ENCODE results near the gene BCR.
"Not testable (repeated sequence)": the region's sequence is repeated elsewhere in the genome, so short reads cannot be mapped to it uniquely, and the experiment has no call there.

Gene BCR

DNA sequence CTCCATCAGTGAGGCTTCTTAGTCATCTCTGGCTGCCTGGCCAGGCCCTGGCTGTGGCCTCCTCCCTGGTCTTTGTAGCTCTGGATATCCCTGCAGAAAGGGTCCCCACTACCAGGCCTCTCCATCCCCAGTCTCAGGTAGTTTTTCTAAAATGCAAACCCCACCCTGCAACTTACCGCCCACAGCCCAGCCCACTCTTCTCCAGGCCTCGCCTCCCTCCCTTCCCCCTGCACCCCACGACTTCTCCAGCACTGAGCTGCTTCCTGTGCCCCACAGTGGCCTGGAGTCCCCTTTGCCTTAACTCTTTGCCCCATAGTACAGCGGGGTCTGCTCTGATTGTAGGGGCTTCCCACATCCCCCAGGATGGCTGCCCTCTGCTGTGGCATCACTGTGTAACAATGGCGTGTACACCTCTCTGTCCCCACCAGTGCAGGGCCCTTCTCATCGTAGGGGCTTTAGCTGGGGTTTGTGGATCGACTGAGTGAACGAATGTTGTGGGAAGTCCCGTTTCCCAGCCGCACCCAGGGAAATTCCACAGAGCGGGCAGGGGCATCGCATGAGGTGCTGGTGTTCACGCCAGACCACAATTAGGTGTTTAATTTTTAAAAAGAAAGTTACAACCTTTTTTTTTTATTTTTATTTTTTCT is 111.6 kb downstream of the BCR start:
- DNase-seq = no peak

DNA sequence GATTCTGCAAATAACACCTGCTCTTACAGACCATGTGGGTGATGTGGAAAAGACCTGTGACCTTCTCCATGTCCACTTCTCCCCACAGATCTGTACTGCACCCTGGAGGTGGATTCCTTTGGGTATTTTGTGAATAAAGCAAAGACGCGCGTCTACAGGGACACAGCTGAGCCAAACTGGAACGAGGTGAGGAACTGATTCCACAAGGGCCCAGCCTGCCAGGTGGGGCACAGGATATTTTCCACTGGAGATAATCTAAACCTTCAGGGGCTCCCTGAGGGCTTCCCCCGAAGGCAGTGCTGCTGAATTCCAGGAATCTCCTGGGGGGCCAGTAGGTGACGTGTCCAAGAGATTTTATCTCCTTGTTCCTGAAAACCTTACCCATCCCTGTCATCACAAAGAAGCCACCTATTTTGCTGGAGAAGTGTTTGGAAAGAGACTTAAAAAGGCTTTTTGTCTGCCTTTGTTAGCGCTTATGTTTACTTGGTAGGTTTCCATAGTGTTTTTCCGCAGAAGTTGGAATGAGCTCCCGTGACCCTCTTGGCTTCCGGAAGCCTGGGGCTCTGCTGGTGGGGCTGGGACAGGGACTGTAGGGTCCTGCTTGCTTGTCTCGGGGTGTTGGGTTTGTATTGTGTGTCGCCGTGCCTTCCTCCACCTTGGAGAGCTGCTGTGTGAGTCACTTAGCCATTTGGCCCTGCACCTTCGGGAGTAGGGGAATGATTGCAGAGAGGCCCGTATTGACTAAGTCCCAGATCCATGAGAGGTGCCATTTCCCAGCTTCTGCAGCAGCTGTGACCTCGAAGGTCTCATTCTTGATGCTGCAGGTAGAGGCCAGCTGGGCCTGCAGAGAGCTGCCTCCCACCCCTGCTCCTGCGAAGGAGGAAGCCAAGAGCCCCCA is 112.4 kb downstream of the BCR start:
- no peak for DNase-seq

DNA sequence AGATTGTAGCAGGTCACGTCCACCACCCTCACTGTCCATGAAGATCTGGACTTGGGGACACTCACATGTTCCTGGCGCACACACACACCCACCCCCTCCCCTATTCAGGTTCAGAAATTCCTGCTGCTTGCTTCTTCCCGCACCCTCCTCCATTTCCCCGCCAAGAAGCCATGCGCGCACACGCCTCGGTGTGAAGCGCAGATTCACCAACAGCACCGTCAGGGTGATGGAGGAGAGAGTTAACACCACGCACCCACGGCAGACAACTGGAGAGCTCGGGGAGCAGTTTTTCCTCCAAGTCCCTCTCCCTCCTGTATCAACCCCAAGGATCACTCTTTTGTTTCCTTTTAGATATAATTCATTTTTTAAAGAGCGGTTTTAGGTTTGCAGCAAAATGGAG is 113.4 kb downstream of the BCR start:
- DNase-seq = no peak

DNA sequence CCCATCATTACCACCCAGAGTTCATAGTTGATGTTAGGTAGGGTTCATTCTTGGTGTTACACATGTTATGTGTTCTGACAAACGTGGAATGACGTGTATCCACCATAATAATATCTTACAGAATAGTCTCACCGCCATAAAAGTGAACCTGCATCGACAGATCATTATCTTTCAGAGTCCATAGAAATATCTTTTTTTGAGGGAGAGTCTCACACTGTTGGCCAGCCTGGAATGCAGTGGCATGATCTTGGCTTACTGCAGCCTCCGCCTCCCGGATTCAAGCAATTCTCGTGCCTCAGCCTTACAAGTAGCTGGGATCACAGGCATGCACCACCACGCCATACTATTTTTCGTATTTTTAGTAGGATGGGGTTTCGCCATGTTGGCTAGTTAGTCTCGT is 113.9 kb downstream of the BCR start:
- DNase-seq = no peak

DNA sequence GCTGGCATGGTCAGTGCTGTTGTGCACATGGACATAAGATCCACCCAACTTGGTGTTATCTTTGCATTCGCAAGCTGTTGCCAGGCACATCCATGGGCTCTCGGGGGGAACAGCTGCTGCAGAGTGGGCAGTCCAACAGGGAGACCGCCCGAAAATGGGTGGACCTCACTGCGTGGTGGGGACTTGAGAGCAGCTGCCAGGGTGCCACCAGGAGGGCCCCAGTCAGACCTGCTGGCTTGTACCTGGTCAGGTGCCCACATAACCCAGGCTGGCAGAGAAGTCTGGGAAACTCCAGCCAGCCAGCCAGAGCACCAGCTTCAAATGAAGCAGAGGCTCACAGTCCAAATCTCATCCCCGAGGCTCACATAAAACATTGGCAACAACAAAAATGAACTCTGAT is 120.2 kb downstream of the BCR start:
- no peak for DNase-seq

DNA sequence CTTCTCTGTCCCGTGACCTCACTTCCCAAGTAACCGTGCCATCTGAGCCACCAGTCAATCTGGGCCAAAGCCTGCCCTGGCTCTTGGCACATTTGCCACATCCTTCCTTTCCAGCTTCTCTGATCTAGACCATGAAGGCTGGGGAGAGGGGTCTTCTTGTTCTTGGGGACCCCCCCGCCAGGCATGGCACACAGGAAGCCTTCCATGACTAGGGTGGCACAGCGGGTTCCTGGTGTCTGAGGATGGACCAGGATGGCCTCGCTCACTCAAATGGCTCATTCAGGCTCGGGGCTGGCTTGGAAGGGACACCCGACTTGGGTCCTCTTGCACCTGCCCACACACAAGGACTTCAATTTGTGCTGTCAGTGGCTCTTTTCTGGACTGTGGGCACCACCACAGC is 121.3 kb downstream of the BCR start:
- no peak for DNase-seq

DNA sequence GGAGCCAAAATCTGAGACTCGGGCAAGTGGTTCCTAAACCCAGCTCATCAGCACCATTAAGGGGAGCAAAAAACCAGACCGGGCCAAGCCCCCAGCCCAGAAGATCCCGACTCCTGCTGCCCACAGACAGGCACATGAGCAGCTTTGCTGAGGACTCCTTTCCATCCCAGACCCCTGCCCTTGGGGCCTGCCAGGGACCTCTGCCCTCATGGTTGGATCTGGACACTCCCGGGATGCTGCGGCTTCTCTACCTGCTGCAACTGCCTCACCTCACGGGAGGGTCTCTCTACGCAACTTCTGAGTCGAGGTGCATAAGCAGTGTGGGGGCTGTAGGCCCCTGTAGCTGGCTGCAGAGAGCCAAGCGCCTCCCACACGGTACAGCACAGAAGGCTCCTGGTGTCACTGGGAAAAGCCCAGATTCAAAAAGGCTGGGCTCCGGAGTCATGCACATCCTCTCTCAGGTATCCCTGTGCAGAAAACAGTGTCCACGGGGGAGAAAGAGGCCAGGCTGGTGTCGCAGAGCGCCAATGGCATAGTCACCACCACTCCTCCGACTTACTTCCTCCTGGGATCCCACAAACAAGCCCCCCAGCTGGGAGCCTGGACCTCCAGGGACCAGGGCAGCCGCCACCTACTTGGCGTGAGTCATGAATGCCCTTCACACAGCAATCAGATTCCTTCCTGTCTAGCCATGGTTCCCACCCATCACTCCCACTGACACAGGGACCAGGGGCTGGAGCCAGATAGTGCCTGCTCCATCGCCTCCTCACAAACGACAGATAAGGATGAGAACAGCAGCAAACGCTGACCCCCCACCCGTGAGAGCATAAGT is 122.1 kb downstream of the BCR start:
- no peak for DNase-seq

DNA sequence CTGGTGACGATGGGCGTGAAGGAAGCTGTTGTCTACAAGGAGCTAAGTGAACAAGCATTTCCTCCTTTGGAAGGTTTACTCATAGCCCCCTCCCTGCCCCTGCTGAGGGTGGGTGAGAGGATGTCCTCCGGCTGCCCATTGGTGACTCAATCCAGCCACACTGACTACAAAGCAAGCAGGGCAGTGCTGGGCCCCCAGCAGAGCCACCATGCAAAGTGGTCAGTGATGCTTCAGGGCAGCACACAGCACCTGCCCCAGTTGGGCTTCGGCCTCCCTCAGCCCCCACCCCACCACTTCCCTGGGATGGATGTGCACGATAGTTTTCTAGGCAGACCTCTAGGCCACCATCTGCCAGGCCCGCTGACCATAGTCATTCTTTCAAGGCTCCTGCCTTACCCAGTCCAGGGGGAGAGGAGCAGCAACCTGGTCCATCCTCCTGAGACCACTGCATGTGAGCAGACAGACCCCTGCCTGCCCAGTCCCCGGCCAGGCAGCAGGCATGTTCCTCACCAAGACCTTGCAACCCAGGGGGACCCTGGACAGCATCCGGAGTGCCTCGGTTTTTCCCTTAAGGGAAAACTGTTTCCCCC is 125.1 kb downstream of the BCR start:
- DNase-seq = no peak

DNA sequence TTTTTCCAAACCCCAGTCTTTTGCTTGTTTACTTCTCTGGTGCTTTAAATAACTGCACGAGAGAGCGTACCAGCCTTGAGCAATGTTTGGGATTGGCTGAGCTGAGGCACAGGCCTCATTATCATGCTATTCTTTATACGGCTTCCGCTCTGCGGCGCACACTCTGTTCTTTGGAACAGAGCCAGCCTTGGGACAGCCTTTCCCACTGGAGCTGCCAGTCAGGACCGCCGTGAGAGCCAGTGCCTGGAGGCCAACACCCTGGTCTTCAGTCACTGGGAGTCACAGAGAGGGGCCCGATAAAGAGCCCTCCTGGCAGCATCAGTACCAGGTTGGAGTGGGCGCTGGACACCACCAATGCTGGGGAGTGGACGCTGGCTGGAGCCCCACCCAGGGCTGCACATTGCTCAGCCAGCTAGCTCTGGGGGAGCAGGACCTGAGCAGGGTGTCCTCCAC is 125.6 kb downstream of the BCR start:
- DNase-seq = peak; percentile 55

DNA sequence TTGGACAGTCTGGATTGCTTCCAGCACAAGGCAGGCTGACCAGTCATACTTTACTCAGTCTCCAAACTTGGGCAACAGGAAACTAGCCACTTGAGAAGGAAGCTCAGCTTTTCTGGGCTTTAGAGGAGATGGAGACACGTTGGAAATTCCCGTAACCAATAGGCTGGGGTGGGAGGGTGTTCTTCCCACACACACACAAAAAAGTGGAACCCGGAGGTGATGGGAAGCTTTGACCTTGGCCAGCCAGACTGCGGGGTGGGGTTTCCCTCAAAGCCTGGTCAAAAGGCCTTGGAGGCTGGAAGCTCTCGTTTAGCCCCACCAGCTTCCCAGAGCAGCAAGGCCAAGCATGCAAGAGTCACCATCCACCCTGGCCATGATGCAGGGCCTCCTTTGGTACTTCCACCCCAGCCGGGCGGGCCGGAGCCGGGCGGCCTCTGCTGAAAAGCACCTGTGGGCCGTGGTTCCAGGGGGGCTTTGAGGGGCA is 126.2 kb downstream of the BCR start:
- no peak for DNase-seq

DNA sequence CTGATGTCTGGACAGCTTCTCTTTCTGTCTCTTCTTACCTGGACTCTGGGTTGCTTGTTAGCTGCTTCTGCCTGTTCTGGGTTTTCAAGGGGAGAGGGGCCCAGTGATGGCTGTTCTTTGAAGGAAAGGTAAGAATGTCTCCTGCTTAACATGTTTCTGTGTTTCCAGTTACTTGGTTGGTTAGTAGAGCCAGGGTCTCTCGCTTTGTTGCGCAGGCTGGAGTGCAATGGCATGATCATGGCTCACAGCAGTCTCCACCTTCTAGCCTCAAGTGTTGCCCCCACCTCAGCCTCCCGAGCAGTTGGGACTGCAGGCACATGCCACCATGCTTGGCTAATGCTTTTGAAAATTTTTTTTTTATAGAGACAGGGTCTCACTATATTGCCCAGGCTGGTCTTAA is 126.6 kb downstream of the BCR start:
- no peak for DNase-seq

DNA sequence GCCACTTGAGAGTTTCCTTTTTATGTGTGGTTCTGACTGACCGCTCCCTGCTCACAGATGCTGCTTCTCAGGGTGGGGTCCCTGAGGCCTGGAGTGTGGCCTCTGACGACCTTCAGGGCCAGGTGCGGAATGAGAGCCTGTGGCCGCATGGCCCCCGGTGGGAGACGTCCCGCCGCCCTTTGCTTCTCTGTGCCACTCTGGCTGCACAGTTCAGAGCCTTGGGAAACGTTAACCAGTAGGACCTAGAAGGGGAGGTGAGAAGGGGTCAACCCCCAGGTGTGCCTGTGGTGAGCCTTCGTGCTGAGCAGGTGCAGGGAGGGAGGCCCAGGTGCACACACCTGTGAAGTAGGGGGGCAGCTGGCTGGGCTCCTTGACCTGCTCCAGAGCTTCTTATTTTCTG is 127.2 kb downstream of the BCR start:
- not testable (repeated sequence) for DNase-seq

DNA sequence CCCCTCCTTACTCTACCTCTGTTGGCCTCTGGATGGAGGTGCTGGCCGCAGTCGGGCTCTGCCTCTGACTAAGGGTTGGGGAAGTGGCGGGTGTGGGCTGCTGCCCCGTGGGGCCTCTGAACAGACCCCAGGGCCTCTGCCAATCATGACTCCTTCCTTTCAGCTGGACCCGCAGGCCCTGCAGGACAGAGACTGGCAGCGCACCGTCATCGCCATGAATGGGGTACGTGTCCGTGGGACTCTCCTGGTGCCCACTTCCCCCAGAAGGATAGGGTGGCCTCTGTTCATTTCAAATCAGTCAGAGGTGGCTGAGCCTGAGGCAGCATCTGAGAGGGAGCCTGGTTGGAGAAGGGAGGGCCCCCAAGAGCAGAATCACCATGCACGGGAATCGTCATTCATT is 129.0 kb downstream of the BCR start:
- not testable (repeated sequence) for DNase-seq

DNA sequence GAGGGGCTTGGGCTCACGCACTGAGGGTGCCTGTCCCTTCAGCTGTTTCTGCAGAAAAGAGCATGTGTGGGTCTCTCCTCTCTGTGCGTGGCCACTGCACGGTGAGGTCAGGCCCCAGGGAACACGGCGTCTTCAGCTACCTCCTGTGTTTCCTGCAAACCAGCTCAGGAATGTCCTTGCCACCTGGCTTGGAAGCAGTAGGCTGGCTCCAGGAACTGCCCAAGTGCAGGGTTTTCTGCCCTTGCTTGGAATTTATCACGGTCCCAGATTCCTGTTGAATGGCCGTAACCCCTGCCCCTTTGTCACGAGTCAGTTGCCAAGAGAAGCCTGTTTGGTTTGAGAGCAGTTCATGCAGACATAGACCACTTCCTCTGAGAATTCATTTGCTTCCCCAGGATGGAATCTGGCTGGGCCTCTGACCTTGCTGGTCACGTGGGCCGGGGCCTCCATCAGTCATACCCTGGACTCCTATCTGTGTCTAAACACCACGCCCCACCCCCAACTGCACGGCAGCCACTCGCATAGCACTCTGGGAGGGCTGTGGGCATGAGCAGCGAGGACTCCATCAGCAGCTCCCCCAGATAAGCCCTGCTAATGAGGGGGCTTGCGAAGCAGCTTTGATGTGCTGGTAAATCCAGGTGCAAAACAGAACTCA is 130.3 kb downstream of the BCR start:
- not testable (repeated sequence) for DNase-seq

DNA sequence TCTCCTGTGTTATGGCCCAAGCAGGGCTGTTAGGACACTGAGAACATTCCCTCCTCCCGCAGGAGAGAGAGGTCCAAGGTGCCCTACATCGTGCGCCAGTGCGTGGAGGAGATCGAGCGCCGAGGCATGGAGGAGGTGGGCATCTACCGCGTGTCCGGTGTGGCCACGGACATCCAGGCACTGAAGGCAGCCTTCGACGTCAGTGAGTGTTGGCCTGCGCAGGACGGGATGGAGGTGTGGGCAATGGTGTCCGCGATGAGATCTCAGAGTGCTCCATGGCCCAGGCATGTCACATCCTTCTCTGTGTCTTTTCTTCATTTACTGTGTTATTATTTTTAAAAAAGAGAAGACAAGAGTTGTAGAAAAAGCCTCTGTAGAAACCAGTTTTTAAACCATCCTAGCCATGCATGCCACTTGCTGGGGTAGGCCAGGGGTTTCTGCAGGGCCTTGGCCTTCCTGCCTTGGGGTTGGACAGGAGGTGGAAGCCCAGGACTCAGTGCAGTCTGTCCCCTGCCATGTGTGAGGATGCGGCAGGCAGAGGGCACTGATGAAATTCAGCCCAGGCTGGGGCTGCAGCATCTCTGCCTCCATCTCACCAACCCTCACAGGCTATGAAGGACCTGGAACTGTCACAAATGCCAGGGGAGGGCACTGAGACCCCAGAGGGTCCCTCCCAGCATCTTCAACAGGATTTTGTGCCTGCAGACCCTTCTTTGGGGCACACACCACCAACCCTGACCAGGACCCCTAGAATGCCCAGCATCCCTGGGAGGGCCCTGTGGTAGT is 131.5 kb downstream of the BCR start:
- DNase-seq = not testable (repeated sequence)

DNA sequence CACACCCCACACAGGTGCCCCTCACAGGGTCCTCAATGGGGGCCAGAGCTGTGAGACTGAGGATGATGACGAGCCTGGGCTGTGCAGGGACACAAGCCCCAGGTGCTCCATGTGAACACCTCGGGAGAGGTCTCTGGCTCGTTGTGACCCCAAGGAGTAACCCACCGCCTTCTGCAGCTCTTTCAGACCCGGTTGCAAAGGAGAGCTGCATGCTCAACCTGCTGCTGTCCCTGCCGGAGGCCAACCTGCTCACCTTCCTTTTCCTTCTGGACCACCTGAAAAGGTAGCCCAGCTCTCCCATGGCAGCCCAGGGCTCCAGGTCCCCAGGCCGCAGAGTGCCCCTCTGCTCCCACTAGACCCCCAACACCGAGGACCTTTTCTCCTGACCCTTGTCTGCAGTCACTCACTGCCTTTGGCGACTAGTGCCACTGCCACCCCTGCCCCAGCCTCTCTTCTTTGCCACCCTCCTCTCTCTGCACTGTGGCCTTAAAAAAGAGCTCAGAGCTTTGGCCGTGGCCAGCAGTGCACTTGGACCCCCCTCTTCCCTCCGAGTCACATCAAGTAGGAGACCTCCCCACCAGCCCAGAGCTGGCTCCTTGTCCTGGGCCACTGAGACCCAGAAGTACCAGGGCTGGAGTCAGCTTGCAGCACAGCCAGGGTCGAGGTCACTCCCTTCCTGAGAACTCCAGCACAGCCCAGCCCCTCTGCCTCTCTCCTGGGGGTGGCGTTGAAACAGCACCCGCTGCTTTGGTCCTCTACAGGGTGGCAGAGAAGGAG is 133.7 kb downstream of the BCR start:
- no peak for DNase-seq

DNA sequence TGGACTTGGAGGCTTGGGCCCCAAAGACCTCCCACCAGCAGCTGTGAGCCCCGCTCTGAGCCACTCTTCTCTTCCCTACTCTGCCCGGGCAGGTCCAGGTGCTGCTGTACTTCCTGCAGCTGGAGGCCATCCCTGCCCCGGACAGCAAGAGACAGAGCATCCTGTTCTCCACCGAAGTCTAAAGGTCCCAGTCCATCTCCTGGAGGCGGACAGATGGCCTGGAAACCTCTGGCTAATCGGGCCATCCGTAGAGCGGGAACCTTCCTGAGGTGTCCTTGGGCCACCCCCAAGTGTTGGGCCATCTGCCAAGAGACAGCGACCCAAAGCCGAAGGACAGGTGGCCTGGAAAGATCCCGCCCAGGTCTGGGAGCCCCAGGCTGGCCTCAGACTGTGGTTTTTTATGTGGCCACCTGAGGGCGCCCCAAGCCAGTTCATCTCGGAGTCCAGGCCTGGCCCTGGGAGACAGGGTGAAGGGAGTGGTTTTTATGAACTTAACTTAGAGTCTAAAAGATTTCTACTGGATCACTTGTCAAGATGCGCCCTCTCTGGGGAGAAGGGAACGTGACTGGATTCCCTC is 135.1 kb downstream of the BCR start:
- peak; percentile 34 for DNase-seq

DNA sequence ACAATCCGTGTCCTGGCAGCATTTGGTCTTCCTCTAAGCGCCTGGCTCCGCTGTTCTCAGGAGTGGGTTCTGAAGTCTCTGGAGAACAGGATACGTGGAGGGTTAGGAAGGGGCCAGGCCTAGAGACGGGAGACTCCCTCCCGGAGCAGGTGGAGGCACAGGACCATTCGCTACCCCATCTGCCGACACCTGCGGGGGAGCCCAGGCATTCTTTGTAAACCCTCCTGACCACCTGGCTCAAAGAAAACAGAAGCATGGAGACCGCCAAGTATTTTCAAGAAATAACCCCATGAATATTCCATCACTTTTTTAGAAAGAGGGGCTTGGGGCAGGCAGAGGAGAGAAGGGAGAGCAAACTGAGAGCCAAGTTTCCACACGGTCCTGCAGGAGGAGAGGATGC is 136.3 kb downstream of the BCR start:
- DNase-seq = not testable (repeated sequence)

DNA sequence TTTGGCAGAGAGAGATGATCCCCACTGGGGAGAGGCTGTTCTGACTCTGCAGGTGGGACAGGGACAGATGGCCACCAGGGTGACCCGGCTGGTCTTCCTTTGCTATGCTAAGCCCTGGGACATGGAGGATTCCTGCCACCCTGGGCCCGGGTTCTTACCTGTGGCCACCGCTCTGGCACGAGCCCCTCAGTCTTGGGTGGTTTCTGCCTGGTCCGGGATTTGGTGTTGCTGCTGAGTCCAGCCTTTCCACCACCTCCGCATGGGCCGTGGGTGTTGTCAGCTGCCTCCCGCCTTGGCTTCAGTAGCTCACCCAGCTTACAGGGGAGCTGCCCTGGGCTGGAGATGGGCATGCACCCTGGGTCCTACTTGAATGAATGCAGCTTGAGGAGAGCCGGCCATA is 138.0 kb downstream of the BCR start:
- not testable (repeated sequence) for DNase-seq

DNA sequence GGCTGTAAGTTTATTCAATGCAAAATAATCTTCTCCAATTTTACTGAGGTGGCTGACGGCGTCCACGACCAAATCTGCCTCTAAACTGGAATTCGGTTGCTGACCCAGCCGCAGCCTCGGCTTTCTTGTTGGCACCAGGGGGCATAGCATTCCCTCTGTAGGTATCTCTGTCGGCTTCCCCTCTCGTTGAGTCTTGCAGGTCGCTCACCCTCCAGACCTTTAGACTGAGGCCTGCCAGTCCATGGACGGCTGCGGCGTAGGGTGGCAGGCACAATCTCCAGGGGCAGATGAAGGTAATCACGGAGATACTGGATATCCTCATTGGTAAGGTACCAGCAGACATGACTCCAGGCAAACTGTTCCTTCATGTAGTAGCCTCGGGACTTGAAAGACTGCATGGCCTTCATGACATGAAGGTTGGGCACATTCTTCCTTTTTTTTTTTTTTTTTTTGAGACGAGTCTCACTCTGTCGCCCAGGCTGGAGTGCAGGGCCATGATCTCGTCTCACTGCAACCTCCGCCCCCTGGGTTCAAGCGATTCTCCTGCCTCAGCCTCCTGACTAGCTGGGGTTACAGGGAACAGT is 142.3 kb downstream of the BCR start:
- not testable (repeated sequence) for DNase-seq
